Femur (tissue), 1 donor: ENCODE results near the gene ECHDC1.

ENCODE experiments used
- DNase-seq: peaks from one replicate; pipeline ENCODE4 v3.0.0-alpha.2; 2017

Gene ECHDC1

DNA sequence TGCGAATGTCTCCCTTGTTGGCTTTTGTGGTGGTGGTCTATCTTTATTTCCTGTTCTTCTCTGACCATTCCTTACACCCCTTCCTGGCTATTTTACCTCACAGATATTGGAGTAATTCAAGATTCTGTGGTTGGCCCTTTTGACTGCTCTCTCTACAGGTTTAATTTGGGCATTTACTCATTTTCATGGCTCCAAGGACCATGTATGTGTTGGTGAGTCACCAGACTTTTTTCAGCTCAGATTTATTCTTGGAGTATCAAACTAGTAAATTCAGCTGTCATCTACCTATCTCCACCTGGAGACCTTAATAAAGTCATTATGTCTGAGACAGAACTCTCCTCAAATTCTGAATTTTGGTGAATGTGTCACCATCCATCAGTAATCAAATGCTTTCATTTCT, 61.2 kb downstream of the ECHDC1 start:
- no peak for DNase-seq

DNA sequence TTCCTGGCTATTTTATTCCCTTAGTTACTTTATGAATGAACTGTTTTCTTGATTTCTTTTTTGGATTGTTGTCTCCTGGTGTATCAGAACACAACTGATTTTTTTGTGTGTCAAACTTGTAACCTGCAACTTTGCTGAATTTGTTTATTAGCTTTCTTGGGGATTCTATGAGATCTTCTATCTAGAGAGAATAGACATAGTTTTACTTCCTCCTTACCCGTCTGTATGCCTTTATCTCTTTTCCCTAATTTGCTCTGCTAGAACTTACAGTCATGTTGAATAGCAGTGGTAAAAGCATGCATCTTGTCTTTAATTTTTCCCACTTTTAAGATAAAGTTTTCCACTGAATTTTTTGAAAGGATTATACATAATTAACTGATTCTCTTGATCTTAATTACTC, 63.6 kb downstream of the ECHDC1 start:
- DNase-seq: no peak

DNA sequence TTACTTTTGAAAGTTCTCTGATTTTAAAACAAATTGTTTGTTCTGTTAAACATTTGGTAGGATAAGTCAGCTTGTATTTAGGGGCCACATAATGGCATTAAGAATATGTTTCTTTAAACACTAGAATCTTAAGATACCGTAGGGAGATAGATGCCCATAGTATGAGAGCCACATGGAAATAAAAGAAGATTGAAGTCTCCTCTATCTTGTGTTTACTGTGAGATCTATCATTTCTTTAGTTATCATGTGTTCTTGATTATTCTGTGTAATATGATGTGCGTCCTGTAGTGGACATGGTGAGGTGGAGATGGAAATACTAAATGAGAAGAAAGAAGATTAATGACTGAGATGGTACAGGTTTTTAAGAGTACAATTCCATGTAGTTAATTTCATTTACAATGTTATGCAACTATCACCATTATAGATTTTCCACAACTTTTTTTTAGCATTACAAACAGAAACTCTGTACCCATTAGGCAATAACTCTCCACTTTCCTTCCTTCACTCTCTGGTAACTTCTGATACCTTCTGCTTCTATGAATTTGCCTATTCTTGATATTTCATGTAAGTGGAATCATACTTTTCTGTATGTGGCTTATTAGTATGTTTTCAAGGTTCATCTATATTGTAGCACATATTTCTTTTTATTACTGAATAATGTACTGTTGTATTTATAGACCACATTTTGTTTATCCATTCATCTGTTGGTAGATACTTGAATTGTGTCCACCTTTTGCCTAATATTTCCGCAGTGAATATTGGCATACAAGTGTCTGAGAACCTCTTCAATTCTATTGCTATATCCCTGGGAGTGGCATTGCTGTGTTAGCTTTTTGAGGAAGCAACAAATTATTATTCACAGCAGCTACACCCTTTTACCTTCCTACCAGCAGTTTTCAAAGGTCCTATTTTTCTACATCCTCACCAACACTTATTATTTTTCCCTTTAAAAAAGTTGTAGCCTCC, 65.2 kb downstream of the ECHDC1 start:
- DNase-seq: no peak

DNA sequence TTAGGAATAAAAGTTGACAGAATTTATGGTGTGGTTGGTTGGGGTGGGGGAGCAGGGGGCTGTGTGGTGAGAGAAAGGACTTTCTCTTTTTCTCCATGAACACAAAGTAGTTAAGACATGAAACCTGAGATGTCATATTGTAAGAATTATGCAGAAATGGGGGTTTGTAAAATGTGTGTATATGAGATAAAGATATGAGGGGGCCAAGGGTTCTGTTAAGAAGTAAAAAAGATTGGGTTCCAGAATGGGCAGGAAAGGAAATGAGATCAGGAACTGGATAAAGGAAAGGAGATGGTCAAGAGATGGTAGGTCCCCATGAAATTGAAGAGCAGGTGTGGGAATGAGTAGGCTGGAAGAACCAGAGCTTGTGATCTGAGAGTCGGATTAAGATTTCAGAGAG, 67.1 kb downstream of the ECHDC1 start:
- DNase-seq: no peak

DNA sequence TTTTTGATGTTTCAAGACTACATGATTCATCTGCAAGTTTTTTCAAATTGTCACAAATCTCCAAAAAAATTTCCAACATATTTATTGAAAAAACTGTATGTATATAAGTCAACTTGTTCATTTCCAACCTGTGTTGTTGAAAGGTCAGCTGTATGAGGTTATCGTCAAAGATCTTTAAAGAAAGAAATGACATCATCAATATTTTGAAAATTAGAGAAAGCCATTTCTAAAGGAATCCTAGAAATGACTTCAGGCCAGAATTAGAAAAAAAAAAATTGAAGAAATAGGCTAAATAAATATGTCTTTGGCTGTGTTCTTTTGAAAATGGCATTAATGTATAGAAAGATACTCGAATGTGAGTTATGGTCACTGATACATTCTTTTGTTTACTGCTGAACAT, 69.9 kb downstream of the ECHDC1 start:
- no peak for DNase-seq

DNA sequence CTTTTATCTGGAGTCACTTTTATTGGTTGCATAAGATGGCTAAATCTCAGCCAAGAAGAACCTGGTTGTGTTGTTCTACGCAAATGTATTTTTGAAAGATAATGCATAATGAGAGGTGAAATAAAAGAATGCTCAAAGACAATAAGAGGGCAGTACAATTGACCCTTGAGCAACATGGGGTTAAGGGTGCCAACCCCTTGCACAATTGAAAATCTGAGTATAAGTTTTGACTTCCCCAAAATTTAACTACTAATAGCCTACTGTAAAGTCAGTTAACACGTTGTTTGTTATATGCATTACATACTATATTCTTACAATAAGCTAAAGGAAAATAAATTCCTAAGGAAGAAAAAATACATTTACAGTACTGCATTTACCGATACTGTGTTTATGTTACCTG, 70.8 kb downstream of the ECHDC1 start:
- no peak for DNase-seq

DNA sequence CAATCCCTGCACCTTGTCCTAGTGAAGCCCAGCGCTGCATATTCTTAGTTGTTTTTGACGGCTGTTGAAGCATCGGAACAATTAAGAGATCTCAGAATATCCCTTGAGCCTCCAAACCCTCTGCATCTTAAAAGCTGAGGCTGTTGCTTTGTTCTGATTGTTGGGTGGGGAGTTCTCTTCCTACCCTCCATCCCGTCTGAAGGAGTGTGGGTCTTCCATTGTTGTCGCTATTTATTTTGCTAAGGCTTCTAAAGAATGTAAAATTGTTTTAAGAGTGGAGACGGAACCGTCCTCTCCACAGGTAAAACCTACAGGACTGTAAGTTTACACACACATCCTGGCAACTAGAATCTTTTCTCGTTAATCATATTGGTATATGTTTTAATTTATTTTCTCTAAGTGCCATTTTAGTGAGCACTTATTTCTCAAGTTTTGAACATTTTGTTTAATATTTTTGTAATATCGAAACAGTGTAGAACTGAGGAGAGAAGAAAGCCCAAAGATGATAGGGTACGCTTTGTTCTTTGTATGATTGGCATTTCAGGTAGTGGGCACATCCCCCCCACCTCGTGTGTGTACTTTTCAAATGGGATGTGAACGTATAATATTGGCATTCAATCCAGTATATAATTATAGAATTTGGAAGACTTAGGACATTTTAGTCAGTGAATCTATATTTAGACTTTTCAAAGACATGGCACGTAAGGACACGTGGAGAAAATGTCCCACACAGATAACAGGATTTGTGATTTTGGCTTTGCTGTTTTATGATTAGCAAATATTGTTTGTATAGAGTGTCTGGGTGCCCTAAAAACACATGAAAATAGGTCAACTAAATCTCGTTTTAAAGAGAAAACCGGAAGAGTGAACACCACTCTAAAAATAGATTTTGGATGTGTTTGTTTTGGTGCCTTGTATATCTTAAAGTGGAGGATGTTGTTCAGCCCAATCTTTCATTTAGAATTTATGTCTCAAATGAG, 75.5 kb downstream of the ECHDC1 start:
- DNase-seq: no peak

DNA sequence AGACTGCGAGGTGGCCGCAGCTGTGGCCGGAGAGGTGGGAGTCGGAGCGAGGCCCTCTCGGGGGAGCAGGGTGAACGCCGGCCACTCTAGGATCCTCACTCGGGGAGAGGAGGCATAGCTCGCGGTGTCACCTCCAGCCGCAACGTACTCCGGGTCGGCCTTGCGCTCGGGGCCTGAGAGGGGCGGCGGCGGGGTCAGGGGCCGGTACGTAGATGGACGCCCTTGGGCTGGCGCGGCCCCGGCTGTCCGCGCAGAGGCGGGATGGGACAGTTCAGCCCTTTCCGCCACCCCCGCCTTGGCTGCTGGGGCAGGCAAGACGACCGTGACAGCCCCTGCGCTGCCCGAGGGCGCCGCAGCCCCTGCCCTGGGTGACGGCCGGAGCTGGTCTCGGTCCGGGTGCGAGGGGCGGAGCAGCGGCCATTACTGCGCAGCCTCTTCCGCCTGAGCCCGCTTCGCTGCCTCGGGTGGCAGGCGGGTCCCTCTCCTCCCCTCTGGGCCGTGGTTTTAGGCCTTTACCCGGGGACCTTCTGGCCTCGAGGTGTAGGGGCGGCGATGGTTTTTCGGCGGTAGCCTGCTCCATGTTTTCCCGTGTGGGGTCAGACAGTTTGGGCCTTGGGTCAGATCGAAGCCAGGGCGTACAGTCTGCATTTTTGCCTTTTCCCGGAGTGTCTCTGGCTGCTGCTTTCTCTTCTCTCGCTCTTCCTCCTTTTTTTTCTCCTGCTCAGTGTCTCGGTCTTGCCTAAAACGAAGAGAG, 76.3 kb downstream of the ECHDC1 start:
- peak; percentile 78 for DNase-seq

DNA sequence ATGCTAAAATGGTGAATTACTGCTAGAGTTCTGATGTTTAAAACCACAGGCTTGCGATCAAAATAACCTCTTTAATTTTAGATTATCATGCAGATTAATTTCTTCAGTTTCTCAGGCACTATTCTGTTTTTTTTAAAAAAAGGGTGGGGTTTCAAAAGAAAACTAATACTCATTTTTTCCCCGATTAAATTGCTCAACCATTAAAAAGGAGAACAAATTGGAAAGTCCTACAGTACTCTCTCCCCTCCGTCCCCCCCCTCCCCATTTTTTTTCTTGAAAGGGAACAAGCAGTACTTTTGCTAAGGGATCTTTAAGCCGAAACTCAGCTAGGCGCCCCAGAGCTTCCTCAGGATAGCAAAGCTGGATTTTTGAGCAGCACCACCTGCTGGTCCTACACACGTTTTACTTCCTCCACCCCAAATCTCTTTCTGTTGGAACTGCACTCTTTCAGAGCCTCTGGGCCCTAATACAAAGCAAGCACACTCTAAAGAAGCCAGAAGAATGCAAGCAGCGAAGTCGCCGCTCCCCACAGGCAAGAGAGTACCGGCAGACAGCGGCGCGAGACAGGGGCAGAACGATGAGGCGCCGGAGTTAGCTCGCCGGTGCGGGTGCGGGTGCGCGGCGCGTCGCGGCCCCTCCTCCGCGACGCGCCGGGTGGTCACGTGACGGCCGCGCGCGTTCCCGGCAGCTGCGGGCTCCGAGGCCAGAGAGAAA, 77.1 kb downstream of the ECHDC1 start, which contains the start of gene RNF146:
TSS of gene RNF146 (plus strand) at position 687 of the 714 bp plus-strand sequence. CDS start 13,475 bp downstream, outside the sequence.
- peak; percentile 89 for DNase-seq

DNA sequence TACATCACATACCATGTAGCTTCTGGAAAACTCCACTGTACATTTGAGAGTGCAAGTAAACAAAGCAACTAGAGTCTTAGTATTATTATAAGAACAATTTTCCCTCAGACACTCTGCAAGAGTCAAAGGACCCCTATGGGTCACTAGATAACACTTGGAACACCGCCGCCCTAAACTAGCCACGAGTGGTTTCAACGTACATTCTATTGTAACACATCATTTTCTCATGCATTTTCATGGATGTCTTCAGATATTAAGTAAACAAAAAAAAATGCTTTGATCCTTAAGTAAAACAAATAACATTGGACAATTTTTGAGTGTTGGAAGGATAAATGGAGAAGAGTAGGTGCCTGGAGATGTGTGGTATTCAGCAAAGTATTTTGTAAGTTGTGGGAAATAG, 79.9 kb downstream of the ECHDC1 start:
- no peak for DNase-seq

DNA sequence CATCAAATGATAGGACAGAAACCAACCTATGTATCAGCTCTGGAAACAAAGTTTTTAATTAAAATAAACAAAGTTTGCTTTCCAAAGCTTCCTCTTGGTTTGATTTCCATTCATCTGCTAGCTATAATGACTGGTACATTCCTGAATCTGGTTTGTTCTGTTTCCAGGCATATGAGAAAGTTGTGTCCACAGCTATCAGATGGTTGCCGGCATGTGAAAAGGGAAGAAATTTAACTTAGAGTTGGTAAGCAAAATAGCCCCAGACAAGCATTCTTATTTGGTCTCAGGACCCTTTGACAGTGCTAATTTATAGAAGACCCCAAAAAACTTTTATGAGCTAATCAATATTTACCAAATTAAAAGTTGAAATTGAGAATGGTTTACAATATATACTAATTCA, 80.5 kb downstream of the ECHDC1 start:
- DNase-seq: no peak

DNA sequence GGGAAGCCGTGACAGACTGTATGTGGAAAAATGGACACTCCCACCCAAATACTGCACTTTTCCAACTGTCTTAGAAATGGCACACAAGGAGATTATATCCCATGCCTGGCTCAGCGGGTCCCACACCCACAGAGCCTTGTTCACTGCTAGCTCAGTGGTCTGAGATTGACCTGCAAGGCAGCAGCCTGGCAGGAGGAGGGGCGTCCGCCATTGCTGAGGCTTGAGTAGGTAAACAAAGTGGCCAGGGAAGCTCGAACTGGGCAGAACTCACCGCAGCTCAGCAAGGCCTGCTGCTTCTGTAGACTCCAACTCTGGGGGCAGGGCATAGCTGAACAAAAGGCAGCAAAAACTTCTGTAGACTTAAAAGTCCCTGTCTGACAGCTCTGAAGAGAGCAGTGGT, 88.1 kb downstream of the ECHDC1 start:
- DNase-seq: no peak

DNA sequence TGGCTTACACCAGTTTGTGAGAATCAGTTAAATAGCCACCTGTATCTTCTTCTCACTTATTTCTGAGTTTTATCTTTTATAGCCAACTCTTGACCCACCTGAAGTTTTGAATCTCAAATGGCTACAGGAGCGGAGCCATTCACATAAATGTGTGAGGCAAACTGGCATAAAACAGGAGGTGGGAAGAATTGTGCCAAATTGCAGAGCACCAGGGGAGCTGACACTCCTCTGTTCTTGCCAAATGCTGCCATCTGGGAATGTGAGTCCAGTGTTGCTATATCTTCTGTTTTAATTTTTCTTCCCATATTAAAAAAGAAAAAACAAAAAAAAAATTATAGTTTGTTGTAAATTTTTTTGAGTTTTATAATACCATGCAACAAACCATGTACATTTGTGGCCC, 93.8 kb downstream of the ECHDC1 start:
- DNase-seq: no peak

DNA sequence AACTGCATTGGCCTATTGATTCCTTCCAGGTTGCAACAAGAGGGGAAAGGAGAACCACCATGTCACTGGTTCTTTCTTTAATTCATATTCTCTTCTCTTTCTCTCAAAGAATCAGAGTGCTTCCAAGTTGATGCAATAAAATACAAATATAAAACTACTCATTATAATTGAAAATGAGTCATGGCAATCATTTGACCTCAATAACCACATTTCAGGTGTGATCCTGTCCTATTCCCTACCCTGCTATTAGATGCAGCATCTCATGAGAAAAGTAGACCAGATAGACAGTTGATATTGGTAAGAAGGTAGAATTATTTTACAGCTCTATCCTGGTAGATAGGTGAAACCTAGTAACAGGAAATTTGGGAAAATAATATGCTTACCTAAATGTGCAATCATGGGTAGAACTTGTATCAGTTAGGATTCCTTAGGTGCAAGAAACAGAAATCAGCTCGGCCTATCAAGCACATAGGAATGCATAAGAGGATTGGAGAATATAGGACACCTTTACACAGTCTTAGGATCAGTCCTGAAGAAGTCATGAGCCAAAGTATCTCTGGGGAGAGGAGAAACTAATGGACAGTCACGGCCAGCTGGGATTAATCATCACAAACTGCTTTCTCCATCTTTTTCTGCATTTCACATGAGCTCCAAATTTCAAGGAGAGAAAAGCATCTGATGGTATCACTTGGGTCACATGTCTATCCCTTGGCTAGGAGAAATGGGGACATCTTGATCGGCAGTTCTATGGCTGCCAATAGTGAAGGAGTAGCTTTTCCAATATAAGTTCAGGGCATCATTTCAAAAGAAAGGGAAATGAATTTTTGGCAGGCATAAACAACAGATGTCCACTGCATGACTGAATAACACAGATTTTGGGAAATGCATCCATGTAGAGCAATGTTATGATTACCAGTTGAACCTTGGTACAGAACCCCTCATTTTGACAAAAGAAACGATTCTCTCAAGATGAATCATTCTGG, 96.0 kb downstream of the ECHDC1 start:
- no peak for DNase-seq

DNA sequence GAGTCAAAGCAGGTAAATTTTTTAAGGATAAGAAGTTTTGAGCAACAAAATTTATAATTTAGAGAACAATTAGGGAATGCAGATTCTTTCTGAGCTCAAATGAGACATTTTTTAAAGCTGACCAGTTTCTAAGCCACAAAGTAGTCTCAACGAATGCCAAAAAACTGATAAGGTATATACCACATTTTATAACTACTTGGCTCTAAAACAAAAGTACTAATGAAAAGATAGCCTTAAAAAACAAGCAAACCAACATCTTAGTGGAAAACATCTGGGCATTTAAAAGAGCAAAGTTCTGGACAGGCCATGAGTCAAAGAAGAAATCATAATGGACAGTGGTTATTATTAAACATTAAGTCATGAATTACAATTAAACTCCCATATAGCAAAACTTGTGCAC, 99.9 kb downstream of the ECHDC1 start:
- no peak for DNase-seq
